Activated naive CD4-positive, alpha-beta T cell treated with anti-CD3 and anti-CD28 coated beads, Interleukin-2, amount 50 U/mL, for 72 hours (primary cell): Measurements from ENCODE around the gene MCM8. TPM values are rescaled to one million over a fixed set of nuclear protein-coding genes. Genes with fewer than 3 reads are reported as not detected.

ENCODE experiments used
- ATAC-seq, 2 donors: fragments of 150-1000 bp; cut with Tn5 transposase; 2 replicates each; pipeline ENCODE4 v1.10.0; 2021; ENCODE audit warnings: mild to moderate bottlenecking in 2 of 2, moderate library complexity in 2 of 2
- DNase-seq, 2 donors: peaks; one replicate each; pipeline ENCODE4 v3.0.0; 2021 to 2022; ENCODE audit warnings: low spot score in 2 of 2
- H3K27ac Mint-ChIP-seq, 2 donors: one replicate each; pipeline ENCODE4 v1.8.0; 2022; ENCODE audit warnings: mild to moderate bottlenecking in 2 of 2, mixed read lengths in 2 of 2
- H3K36me3 Mint-ChIP-seq, 2 donors: one replicate each; pipeline ENCODE4 v1.8.0; 2022; ENCODE audit warnings: mixed read lengths in 2 of 2
- H3K9me3 Mint-ChIP-seq, 2 donors: one replicate each; pipeline ENCODE4 v1.8.0; 2022; ENCODE audit warnings: mixed read lengths in 2 of 2
- total RNA-seq, 2 donors: library from RNA; stranded (reverse); gene quantifications; one replicate each; pipeline ENCODE4 v1.2.3, GENCODE V29; 2022

Gene MCM8
- total RNA-seq, 2 donors from 2014 or later = 38.8 to 62.9 TPM

- no peak for DNase-seq
- H3K36me3 Mint-ChIP-seq = peaks cover 25 to 28% of the 10 kb centered on the region in 2 donors
- no peaks in the 10 kb centered on the region for H3K9me3 Mint-ChIP-seq
- no peak overlapping the region for H3K27ac Mint-ChIP-seq
- no peak for ATAC-seq
Measured at GRCh38 chr20:5977975-5978374, 27.5 kb downstream of the MCM8 start.

GRCh38 chr20:5979801-5980200 is 29.3 kb downstream of the MCM8 start:
- H3K27ac Mint-ChIP-seq = peak overlapping the region; percentile 6 to 37
- no peak for ATAC-seq
- peaks cover 28 to 31% of the 10 kb centered on the region in 2 donors for H3K36me3 Mint-ChIP-seq
- no peaks in the 10 kb centered on the region for H3K9me3 Mint-ChIP-seq
- no peak for DNase-seq

- DNase-seq (no peak), ATAC-seq (no peak)
- Mint-ChIP-seq H3K36me3 (peaks cover 28 to 31% of the 10 kb centered on the region in 2 donors), H3K9me3 (no peaks in the 10 kb centered on the region), H3K27ac (no peak overlapping the region)
Measured at GRCh38 chr20:5980720-5981538, 30.5 kb downstream of the MCM8 start.

- H3K27ac Mint-ChIP-seq = no peak overlapping the region
- ATAC-seq (no peak), DNase-seq (no peak)
- peaks cover 7 to 14% of the 10 kb centered on the region in 2 donors for H3K36me3 Mint-ChIP-seq
- no peaks in the 10 kb centered on the region for H3K9me3 Mint-ChIP-seq
Measured at GRCh38 chr20:5987383-5987782, 36.9 kb downstream of the MCM8 start.

- Mint-ChIP-seq H3K36me3 (peaks cover 9 to 10% of the 10 kb centered on the region in 2 donors), H3K27ac (no peak overlapping the region), H3K9me3 (no peaks in the 10 kb centered on the region)
- DNase-seq (no peak), ATAC-seq (no peak)
Measured at GRCh38 chr20:5989539-5989938, 39.1 kb downstream of the MCM8 start.

- DNase-seq (no peak), ATAC-seq (no peak)
- Mint-ChIP-seq H3K36me3 (peaks cover 7 to 20% of the 10 kb centered on the region in 2 donors), H3K27ac (no peak overlapping the region), H3K9me3 (no peaks in the 10 kb centered on the region)
Measured at GRCh38 chr20:5990946-5991345, 40.5 kb downstream of the MCM8 start.

GRCh38 chr20:5991623-5992441 is 41.4 kb downstream of the MCM8 start:
- Mint-ChIP-seq H3K27ac (no peak overlapping the region), H3K36me3 (peaks cover 7 to 20% of the 10 kb centered on the region in 2 donors), H3K9me3 (no peaks in the 10 kb centered on the region)
- ATAC-seq = no peak
- no peak for DNase-seq

GRCh38 chr20:5996765-5997164 is 46.3 kb downstream of the MCM8 start:
- H3K36me3 Mint-ChIP-seq = peaks cover 0 to 13% of the 10 kb centered on the region in 2 donors
- peak in 1 of 2 donors; percentile 40 for DNase-seq
- peak overlapping the region in 1 of 2 donors; percentile 10 for H3K27ac Mint-ChIP-seq
- peak; percentile 93 to 98 for ATAC-seq
- no peaks in the 10 kb centered on the region for H3K9me3 Mint-ChIP-seq

GRCh38 chr20:5999783-6000182 is 49.3 kb downstream of the MCM8 start:
- peaks cover 0 to 9% of the 10 kb centered on the region in 2 donors for H3K36me3 Mint-ChIP-seq
- H3K9me3 Mint-ChIP-seq = no peaks in the 10 kb centered on the region
- ATAC-seq (no peak), DNase-seq (no peak)
- no peak overlapping the region for H3K27ac Mint-ChIP-seq

GRCh38 chr20:6000871-6001270 is 50.4 kb downstream of the MCM8 start:
- Mint-ChIP-seq H3K36me3 (no peaks in the 10 kb centered on the region), H3K9me3 (no peaks in the 10 kb centered on the region), H3K27ac (peak overlapping the region in 1 of 2 donors; percentile 29)
- DNase-seq (no peak), ATAC-seq (no peak)

GRCh38 chr20:6006603-6006949 is 56.1 kb downstream of the MCM8 start:
- H3K36me3 Mint-ChIP-seq = peaks cover 0 to 5% of the 10 kb centered on the region in 2 donors
- ATAC-seq (peak in 1 of 2 donors; percentile 2), DNase-seq (no peak)
- H3K27ac Mint-ChIP-seq = peak overlapping the region; percentile 90
- H3K9me3 Mint-ChIP-seq = no peaks in the 10 kb centered on the region

- H3K9me3 Mint-ChIP-seq = no peaks in the 10 kb centered on the region
- no peak for DNase-seq
- H3K27ac Mint-ChIP-seq = peak overlapping the region; percentile 90
- no peak for ATAC-seq
- peaks cover 2 to 9% of the 10 kb centered on the region in 2 donors for H3K36me3 Mint-ChIP-seq
Measured at GRCh38 chr20:6007094-6007528, 56.7 kb downstream of the MCM8 start.

- DNase-seq (no peak), ATAC-seq (no peak)
- H3K36me3 Mint-ChIP-seq = peaks cover 7 to 14% of the 10 kb centered on the region in 2 donors
- H3K9me3 Mint-ChIP-seq = no peaks in the 10 kb centered on the region
- peak overlapping the region; percentile 44 to 90 for H3K27ac Mint-ChIP-seq
Measured at GRCh38 chr20:6007529-6008103, 57.2 kb downstream of the MCM8 start.

- H3K36me3 Mint-ChIP-seq = peaks cover 10 to 17% of the 10 kb centered on the region in 2 donors
- no peaks in the 10 kb centered on the region for H3K9me3 Mint-ChIP-seq
- peak overlapping the region in 1 of 2 donors; percentile 69 for H3K27ac Mint-ChIP-seq
- DNase-seq = no peak
- ATAC-seq = no peak
Measured at GRCh38 chr20:6008254-6008653, 57.8 kb downstream of the MCM8 start.

- no peak for DNase-seq
- H3K27ac Mint-ChIP-seq = peak overlapping the region; percentile 52 to 85
- peaks cover 10 to 25% of the 10 kb centered on the region in 2 donors for H3K36me3 Mint-ChIP-seq
- no peak for ATAC-seq
- no peaks in the 10 kb centered on the region for H3K9me3 Mint-ChIP-seq
Measured at GRCh38 chr20:6012179-6012578, 61.7 kb downstream of the MCM8 start.

- ATAC-seq (no peak), DNase-seq (no peak)
- H3K27ac Mint-ChIP-seq = peak overlapping the region; percentile 1 to 16
- peaks cover 10 to 42% of the 10 kb centered on the region in 2 donors for H3K36me3 Mint-ChIP-seq
- no peaks in the 10 kb centered on the region for H3K9me3 Mint-ChIP-seq
Measured at GRCh38 chr20:6014017-6014416, 63.6 kb downstream of the MCM8 start.

GRCh38 chr20:6014957-6015356 is 64.5 kb downstream of the MCM8 start:
- ATAC-seq (no peak), DNase-seq (no peak)
- Mint-ChIP-seq H3K27ac (no peak overlapping the region), H3K9me3 (no peaks in the 10 kb centered on the region), H3K36me3 (peaks cover 10 to 42% of the 10 kb centered on the region in 2 donors)
